OCI-LY7 (cell line): Measurements from ENCODE around the gene EYA2.

Source experiments
- CTCF ChIP-seq: fragments of 200-600 bp; sonication (generic); conservative IDR thresholded peaks from 2 replicates; pipeline ENCODE4 v1.5.1; 2014; ENCODE audit warnings: mild to moderate bottlenecking, antibody characterized with exemption, low read length, moderate library complexity, mixed read lengths
- EZH2phosphoT487 ChIP-seq: fragments of 200-600 bp; sonication (generic); IDR thresholded peaks from 2 replicates; pipeline ENCODE4 v1.6.1; 2018; ENCODE audit warnings: low read depth, borderline replicate concordance, mild to moderate bottlenecking, mixed run types, antibody characterized with exemption, low read length, moderate library complexity, mixed read lengths

GRCh38 chr20:47159166-47159565 is 264.5 kb downstream of the EYA2 start:
- no peak for TF ChIP-seq CTCF
- TF ChIP-seq EZH2phosphoT487 = no peak
